Measurements from ENCODE around the gene RAB18. TPM values are rescaled to one million over a fixed set of nuclear protein-coding genes. Genes with fewer than 3 reads are reported as not detected.
"Not testable (repeated sequence)": the region's sequence is repeated elsewhere in the genome, so short reads cannot be mapped to it uniquely, and the experiment has no call there.

RAB18 gene
- total and polyA plus RNA-seq, 7 donors: 36.2 to 125 (median 87.0) TPM

DNA sequence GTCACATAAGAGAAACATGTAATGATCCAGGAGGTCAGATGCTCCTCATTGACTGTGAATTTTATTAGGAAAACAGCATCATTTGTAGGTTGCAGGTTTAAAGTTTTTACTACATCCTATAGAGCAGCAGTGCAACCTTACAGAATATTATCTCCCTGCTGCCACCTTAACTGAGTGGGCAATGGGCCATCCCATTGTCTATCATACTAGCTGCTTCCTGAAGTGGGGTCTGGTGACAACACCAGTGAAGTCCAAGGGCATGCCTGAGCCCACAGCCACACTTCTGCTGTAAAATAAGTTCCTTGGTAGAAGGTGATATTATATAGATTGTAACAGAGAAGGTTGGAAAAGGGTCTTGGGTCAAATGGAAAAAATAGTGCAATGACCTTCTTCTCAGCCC lies 4.0 kb upstream of the RAB18 start:
- no peak overlapping the region for H3K4me3 ChIP-seq
- no peak for ATAC-seq
- TF ChIP-seq, protein P1, sequence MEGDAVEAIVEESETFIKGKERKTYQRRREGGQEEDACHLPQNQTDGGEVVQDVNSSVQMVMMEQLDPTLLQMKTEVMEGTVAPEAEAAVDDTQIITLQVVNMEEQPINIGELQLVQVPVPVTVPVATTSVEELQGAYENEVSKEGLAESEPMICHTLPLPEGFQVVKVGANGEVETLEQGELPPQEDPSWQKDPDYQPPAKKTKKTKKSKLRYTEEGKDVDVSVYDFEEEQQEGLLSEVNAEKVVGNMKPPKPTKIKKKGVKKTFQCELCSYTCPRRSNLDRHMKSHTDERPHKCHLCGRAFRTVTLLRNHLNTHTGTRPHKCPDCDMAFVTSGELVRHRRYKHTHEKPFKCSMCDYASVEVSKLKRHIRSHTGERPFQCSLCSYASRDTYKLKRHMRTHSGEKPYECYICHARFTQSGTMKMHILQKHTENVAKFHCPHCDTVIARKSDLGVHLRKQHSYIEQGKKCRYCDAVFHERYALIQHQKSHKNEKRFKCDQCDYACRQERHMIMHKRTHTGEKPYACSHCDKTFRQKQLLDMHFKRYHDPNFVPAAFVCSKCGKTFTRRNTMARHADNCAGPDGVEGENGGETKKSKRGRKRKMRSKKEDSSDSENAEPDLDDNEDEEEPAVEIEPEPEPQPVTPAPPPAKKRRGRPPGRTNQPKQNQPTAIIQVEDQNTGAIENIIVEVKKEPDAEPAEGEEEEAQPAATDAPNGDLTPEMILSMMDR (IDR thresholded peaks at IDR 0.05): no peak
- intact Hi-C loops (cut with DNase I): loop anchor here (10.0 kb wide), 1 partner anchor 255 kb away; the partner anchor contains the start of gene ACBD5 (in 2 of the 2)
- no peak for DNase-seq
- no peaks in the 10 kb centered on the region for H3K9me3 ChIP-seq
- H3K36me3 ChIP-seq (ENCODE audit: insufficient read depth in 1 of 2, low read depth in 1 of 2): no peaks in the 10 kb centered on the region
- H3K4me1 ChIP-seq: no peaks in the 10 kb centered on the region
- H3K27ac ChIP-seq: no peak overlapping the region
- H3K27me3 ChIP-seq (ENCODE audit: insufficient read depth in 3 of 3, low read length in 2 of 3): no peaks in the 10 kb centered on the region

DNA sequence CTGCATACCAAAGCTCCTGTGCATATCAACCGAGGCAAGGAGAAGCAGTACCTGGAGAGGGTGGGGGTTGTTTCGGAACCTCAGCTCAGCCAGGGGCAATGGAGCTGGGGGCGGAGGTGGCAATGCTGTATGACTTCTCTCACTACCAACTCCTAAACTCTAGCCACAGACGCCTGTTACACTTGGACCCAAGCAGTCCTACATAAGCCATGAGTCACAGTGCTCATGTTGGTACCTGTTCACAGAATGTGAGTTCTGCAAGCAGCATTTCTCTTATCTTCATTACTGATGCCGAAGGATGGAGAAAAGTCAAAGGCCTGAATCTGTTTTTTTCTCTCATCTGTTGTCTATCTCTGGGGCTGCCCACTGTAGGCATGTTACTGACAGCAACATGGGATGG lies 3.2 kb upstream of the RAB18 start:
- WGBS, 3 donors: 68 to 82% (median 74%) methylated on average over 5 of the region's 5 CpGs
- Histone ChIP-seq H3K27ac (no peak overlapping the region), H3K9me3 (no peaks in the 10 kb centered on the region), H3K36me3 (ENCODE audit: insufficient read depth in 1 of 2, low read depth in 1 of 2) (no peaks in the 10 kb centered on the region), H3K4me3 (no peak overlapping the region), H3K27me3 (ENCODE audit: insufficient read depth in 3 of 3, low read length in 2 of 3) (no peaks in the 10 kb centered on the region), H3K4me1 (peaks cover 6% of the 10 kb centered on the region)
- no peak for DNase-seq
- ATAC-seq: no peak
- intact Hi-C loops (cut with DNase I): loop anchor here (10.0 kb wide), 1 partner anchor 256 kb away; the partner anchor contains the start of gene ACBD5 (in 2 of the 2)
- TF ChIP-seq, protein P1 (IDR thresholded peaks at IDR 0.05): no peak

GRCh38 chr10:27503498-27504006 lies 552 bp upstream of the RAB18 start:
- no peaks in the 10 kb centered on the region for H3K27me3 ChIP-seq (ENCODE audit: insufficient read depth in 3 of 3, low read length in 2 of 3)
- H3K36me3 ChIP-seq (ENCODE audit: insufficient read depth in 1 of 2, low read depth in 1 of 2): no peaks in the 10 kb centered on the region
- peak overlapping the region; percentile 82 for H3K4me3 ChIP-seq
- 43 to 48% (median 44%) methylated on average over 4 of the region's 4 CpGs for WGBS, 3 donors
- no peak for ATAC-seq
- no peaks in the 10 kb centered on the region for H3K9me3 ChIP-seq
- intact Hi-C loops (cut with DNase I): loop anchor here (10.0 kb wide), 1 partner anchor 259 kb away; the partner anchor contains the start of gene ACBD5 (in 2 of the 2)
- no peak for DNase-seq
- peak overlapping the region; percentile 91 for H3K27ac ChIP-seq
- TF ChIP-seq, protein P1 (IDR thresholded peaks at IDR 0.05): no peak
- H3K4me1 ChIP-seq: peaks cover 30% of the 10 kb centered on the region

DNA sequence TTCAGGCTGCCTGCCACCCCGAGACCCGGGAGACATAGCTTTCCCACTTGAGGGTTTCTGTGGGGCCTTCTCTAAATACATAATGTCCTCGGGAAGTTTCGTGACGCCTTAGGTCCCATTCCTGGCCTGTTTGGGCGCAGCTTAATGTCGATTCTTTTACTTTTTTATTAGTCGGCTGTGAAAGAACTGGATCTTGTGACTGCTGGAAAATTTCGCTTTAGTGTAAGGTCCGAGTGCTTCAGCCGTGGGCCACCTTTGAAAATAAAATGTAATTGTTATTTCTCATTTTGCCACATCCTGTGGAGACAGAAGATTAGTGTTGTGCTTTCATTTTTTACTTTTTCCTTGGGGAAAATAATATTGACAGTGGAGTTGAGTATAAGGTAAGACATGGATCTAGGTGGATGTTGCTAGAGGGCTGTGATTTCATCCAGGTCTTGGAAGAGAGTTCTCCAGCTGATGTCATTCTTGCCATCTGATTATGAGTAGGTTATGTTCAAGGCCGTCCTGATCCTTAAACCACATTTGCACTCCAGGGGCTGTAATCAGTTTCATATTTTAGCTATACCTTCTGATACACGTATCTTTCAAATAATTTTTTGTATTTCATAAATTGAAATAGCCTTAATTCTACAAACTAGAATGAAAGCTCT lies 830 bp downstream of the RAB18 start:
- Histone ChIP-seq H3K27ac (peak overlapping the region; percentile 91), H3K4me3 (peak overlapping the region; percentile 82), H3K36me3 (ENCODE audit: insufficient read depth in 1 of 2, low read depth in 1 of 2) (peaks cover 0 to 4% of the 10 kb centered on the region in 2 donors), H3K27me3 (ENCODE audit: insufficient read depth in 3 of 3, low read length in 2 of 3) (no peaks in the 10 kb centered on the region), H3K4me1 (peaks cover 32% of the 10 kb centered on the region), H3K9me3 (no peaks in the 10 kb centered on the region)
- 1 to 3% (median 2%) methylated on average over 13 of the region's 13 CpGs for WGBS, 3 donors
- no peak for DNase-seq
- intact Hi-C loops (cut with DNase I): loop anchor here (10.0 kb wide), 1 partner anchor 260 kb away; the partner anchor contains the start of gene ACBD5 (in 2 of the 2)
- peak in 2 of 4 donors; percentile 49 to 53 for ATAC-seq
- TF ChIP-seq, protein P1 (IDR thresholded peaks at IDR 0.05): no peak

- not testable (repeated sequence) for DNase-seq; H3K27me3 ChIP-seq (ENCODE audit: insufficient read depth in 3 of 3, low read length in 2 of 3); H3K9me3 ChIP-seq; ATAC-seq
- Histone ChIP-seq H3K36me3 (ENCODE audit: insufficient read depth in 1 of 2, low read depth in 1 of 2) (peaks cover 0 to 10% of the 10 kb centered on the region in 2 donors), H3K4me1 (peaks cover 32% of the 10 kb centered on the region), H3K27ac (peak overlapping the region; percentile 91), H3K4me3 (peak overlapping the region; percentile 82)
- WGBS, 3 donors: 87 to 91% (median 89%) methylated on average over 15 of the region's 15 CpGs
- intact Hi-C loops (cut with DNase I): loop anchor here (10.0 kb wide), 1 partner anchor 261 kb away; the partner anchor contains the start of gene ACBD5 (in 2 of the 2)
These were observed 1.4 kb downstream of the RAB18 start for GRCh38 chr10:27505537-27505936.

All from psoas muscle (tissue), 8 donors.